ENCODE data around the gene TMEM270.

Gene TMEM270

GRCh38 chr7:73858807-73859206 lies 2.2 kb upstream of the TMEM270 start:
- no peaks in the 10 kb centered on the region for H3K27me3 ChIP-seq (ENCODE audit: control insufficient read depth, insufficient read depth, low read length)
- H3K4me1 ChIP-seq (ENCODE audit: control insufficient read depth, insufficient read depth, low read length): no peaks in the 10 kb centered on the region
- no peak overlapping the region for H3K4me3 ChIP-seq (ENCODE audit: low read length)
- no CpG with 5 or more reads among the region's 2 CpGs for WGBS (ENCODE audit: insufficient coverage, insufficient read length)
- DNase-seq (ENCODE audit: low read depth, low spot score): no peak
- no peaks in the 10 kb centered on the region for H3K36me3 ChIP-seq (ENCODE audit: control insufficient read depth, insufficient read depth, low read length)
- no peak overlapping the region for H3K27ac ChIP-seq (ENCODE audit: low read length)
- no peaks in the 10 kb centered on the region for H3K9me3 ChIP-seq (ENCODE audit: control insufficient read depth, insufficient read depth, low read length)

GRCh38 chr7:73861305-73861704 lies 346 bp downstream of the TMEM270 start:
- Histone ChIP-seq H3K4me1 (ENCODE audit: control insufficient read depth, insufficient read depth, low read length) (no peaks in the 10 kb centered on the region), H3K4me3 (ENCODE audit: low read length) (no peak overlapping the region), H3K9me3 (ENCODE audit: control insufficient read depth, insufficient read depth, low read length) (no peaks in the 10 kb centered on the region), H3K27ac (ENCODE audit: low read length) (no peak overlapping the region), H3K27me3 (ENCODE audit: control insufficient read depth, insufficient read depth, low read length) (no peaks in the 10 kb centered on the region), H3K36me3 (ENCODE audit: control insufficient read depth, insufficient read depth, low read length) (no peaks in the 10 kb centered on the region)
- no peak for DNase-seq (ENCODE audit: low read depth, low spot score)
- no CpG with 5 or more reads among the region's 12 CpGs for WGBS (ENCODE audit: insufficient coverage, insufficient read length)

- Histone ChIP-seq H3K4me1 (ENCODE audit: control insufficient read depth, insufficient read depth, low read length) (peaks cover 4% of the 10 kb centered on the region), H3K27ac (ENCODE audit: low read length) (no peak overlapping the region), H3K9me3 (ENCODE audit: control insufficient read depth, insufficient read depth, low read length) (no peaks in the 10 kb centered on the region), H3K36me3 (ENCODE audit: control insufficient read depth, insufficient read depth, low read length) (no peaks in the 10 kb centered on the region), H3K4me3 (ENCODE audit: low read length) (no peak overlapping the region), H3K27me3 (ENCODE audit: control insufficient read depth, insufficient read depth, low read length) (no peaks in the 10 kb centered on the region)
- no peak for DNase-seq (ENCODE audit: low read depth, low spot score)
- no CpG with 5 or more reads among the region's 8 CpGs for WGBS (ENCODE audit: insufficient coverage, insufficient read length)
These were observed 4.2 kb downstream of the TMEM270 start for GRCh38 chr7:73864981-73865711.

- no peaks in the 10 kb centered on the region for H3K36me3 ChIP-seq (ENCODE audit: control insufficient read depth, insufficient read depth, low read length)
- H3K4me3 ChIP-seq (ENCODE audit: low read length): no peak overlapping the region
- H3K27me3 ChIP-seq (ENCODE audit: control insufficient read depth, insufficient read depth, low read length): no peaks in the 10 kb centered on the region
- peaks cover 5% of the 10 kb centered on the region for H3K4me1 ChIP-seq (ENCODE audit: control insufficient read depth, insufficient read depth, low read length)
- H3K9me3 ChIP-seq (ENCODE audit: control insufficient read depth, insufficient read depth, low read length): no peaks in the 10 kb centered on the region
- no CpG with 5 or more reads among the region's 6 CpGs for WGBS (ENCODE audit: insufficient coverage, insufficient read length)
- DNase-seq (ENCODE audit: low read depth, low spot score): no peak
- H3K27ac ChIP-seq (ENCODE audit: low read length): no peak overlapping the region
These were observed 4.9 kb downstream of the TMEM270 start for GRCh38 chr7:73865738-73866445.

- no peak overlapping the region for H3K27ac ChIP-seq (ENCODE audit: low read length)
- H3K4me3 ChIP-seq (ENCODE audit: low read length): no peak overlapping the region
- no peak for DNase-seq (ENCODE audit: low read depth, low spot score)
- H3K27me3 ChIP-seq (ENCODE audit: control insufficient read depth, insufficient read depth, low read length): no peaks in the 10 kb centered on the region
- H3K9me3 ChIP-seq (ENCODE audit: control insufficient read depth, insufficient read depth, low read length): no peaks in the 10 kb centered on the region
- no peaks in the 10 kb centered on the region for H3K36me3 ChIP-seq (ENCODE audit: control insufficient read depth, insufficient read depth, low read length)
- peaks cover 6% of the 10 kb centered on the region for H3K4me1 ChIP-seq (ENCODE audit: control insufficient read depth, insufficient read depth, low read length)
- no CpG with 5 or more reads among the region's 1 CpG for WGBS (ENCODE audit: insufficient coverage, insufficient read length)
These were observed 5.4 kb downstream of the TMEM270 start for GRCh38 chr7:73866446-73866767.

GRCh38 chr7:73869011-73869798 lies 8.2 kb downstream of the TMEM270 start:
- H3K9me3 ChIP-seq (ENCODE audit: control insufficient read depth, insufficient read depth, low read length): no peaks in the 10 kb centered on the region
- H3K27me3 ChIP-seq (ENCODE audit: control insufficient read depth, insufficient read depth, low read length): no peaks in the 10 kb centered on the region
- H3K4me1 ChIP-seq (ENCODE audit: control insufficient read depth, insufficient read depth, low read length): peaks cover 8% of the 10 kb centered on the region
- H3K27ac ChIP-seq (ENCODE audit: low read length): no peak overlapping the region
- no peaks in the 10 kb centered on the region for H3K36me3 ChIP-seq (ENCODE audit: control insufficient read depth, insufficient read depth, low read length)
- no CpG with 5 or more reads among the region's 24 CpGs for WGBS (ENCODE audit: insufficient coverage, insufficient read length)
- H3K4me3 ChIP-seq (ENCODE audit: low read length): no peak overlapping the region
- DNase-seq (ENCODE audit: low read depth, low spot score): no peak

GRCh38 chr7:73870041-73870492 lies 9.1 kb downstream of the TMEM270 start:
- WGBS (ENCODE audit: insufficient coverage, insufficient read length): no CpG with 5 or more reads among the region's 15 CpGs

GRCh38 chr7:73871163-73872011 lies 10.4 kb downstream of the TMEM270 start:
- no peak for DNase-seq (ENCODE audit: low read depth, low spot score)
- Histone ChIP-seq H3K9me3 (ENCODE audit: control insufficient read depth, insufficient read depth, low read length) (no peaks in the 10 kb centered on the region), H3K4me1 (ENCODE audit: control insufficient read depth, insufficient read depth, low read length) (peaks cover 8% of the 10 kb centered on the region), H3K36me3 (ENCODE audit: control insufficient read depth, insufficient read depth, low read length) (no peaks in the 10 kb centered on the region), H3K4me3 (ENCODE audit: low read length) (no peak overlapping the region), H3K27ac (ENCODE audit: low read length) (no peak overlapping the region), H3K27me3 (ENCODE audit: control insufficient read depth, insufficient read depth, low read length) (no peaks in the 10 kb centered on the region)
- no CpG with 5 or more reads among the region's 20 CpGs for WGBS (ENCODE audit: insufficient coverage, insufficient read length)

More at GRCh38 chr7:73870041-73870492, 9.1 kb downstream of the TMEM270 start:
- Histone ChIP-seq H3K4me1 (ENCODE audit: control insufficient read depth, insufficient read depth, low read length) (peaks cover 8% of the 10 kb centered on the region), H3K9me3 (ENCODE audit: control insufficient read depth, insufficient read depth, low read length) (no peaks in the 10 kb centered on the region), H3K27me3 (ENCODE audit: control insufficient read depth, insufficient read depth, low read length) (no peaks in the 10 kb centered on the region), H3K27ac (ENCODE audit: low read length) (no peak overlapping the region), H3K4me3 (ENCODE audit: low read length) (no peak overlapping the region), H3K36me3 (ENCODE audit: control insufficient read depth, insufficient read depth, low read length) (no peaks in the 10 kb centered on the region)
- DNase-seq (ENCODE audit: low read depth, low spot score): no peak

- Histone ChIP-seq H3K27me3 (ENCODE audit: control insufficient read depth, insufficient read depth, low read length) (no peaks in the 10 kb centered on the region), H3K27ac (ENCODE audit: low read length) (no peak overlapping the region), H3K4me1 (ENCODE audit: control insufficient read depth, insufficient read depth, low read length) (peaks cover 8% of the 10 kb centered on the region), H3K9me3 (ENCODE audit: control insufficient read depth, insufficient read depth, low read length) (no peaks in the 10 kb centered on the region), H3K36me3 (ENCODE audit: control insufficient read depth, insufficient read depth, low read length) (no peaks in the 10 kb centered on the region), H3K4me3 (ENCODE audit: low read length) (no peak overlapping the region)
- no peak for DNase-seq (ENCODE audit: low read depth, low spot score)
- no CpG with 5 or more reads among the region's 13 CpGs for WGBS (ENCODE audit: insufficient coverage, insufficient read length)
These were observed 11.3 kb downstream of the TMEM270 start for GRCh38 chr7:73872056-73872908.
